ENCODE data around the gene ABTB2. TPM values are rescaled to one million over a fixed set of nuclear protein-coding genes. Genes with fewer than 3 reads are reported as not detected.
A peak's percentile ranks its signal among the peaks of the same experiment; 100 is the strongest.

ABTB2 gene
- total and polyA plus RNA-seq, 2 donors (not counting 1 experiment from before 2014, with no cell fraction given): 1.0 to 5.8 TPM

GRCh38 chr11:34317036-34317360, 40.8 kb downstream of the ABTB2 start:
- Histone ChIP-seq H3K36me3 (ENCODE audit: control insufficient read depth, insufficient read depth, low read length) (no peaks in the 10 kb centered on the region), H3K4me1 (ENCODE audit: control insufficient read depth, extremely low read depth, insufficient read depth, low read length) (no peaks in the 10 kb centered on the region), H4K20me1 (ENCODE audit: control insufficient read depth, extremely low read depth, insufficient read depth, low read length) (no peaks in the 10 kb centered on the region), H3K9me3 (ENCODE audit: control insufficient read depth, insufficient read depth, low read depth, low read length) (no peaks in the 10 kb centered on the region), H3K4me3 (replicated peaks in 1 of 4; ENCODE audit: control extremely low read depth in 1 of 4, insufficient read depth in 1 of 4, low read depth in 3 of 4, low read length in 4 of 4) (no peak overlapping the region), H3K79me2 (ENCODE audit: control insufficient read depth, insufficient read depth, low read length) (no peaks in the 10 kb centered on the region), H3K27me3 (ENCODE audit: control insufficient read depth, insufficient read depth, low read length) (no peaks in the 10 kb centered on the region), H3K27ac (ENCODE audit: insufficient read depth, low read length) (no peak overlapping the region), H2AFZ (ENCODE audit: low read length) (no peak overlapping the region), H3K4me2 (ENCODE audit: extremely low read depth, insufficient read depth, low read length) (no peak overlapping the region), H3K9ac (ENCODE audit: insufficient read depth, low read length) (no peak overlapping the region)
- DNase-seq (ENCODE audit: low read depth in 2 of 2): no peak
- TF ChIP-seq EZH2 (IDR thresholded peaks at IDR 0.05; ENCODE audit: low read length, missing control alignments): no peak
- no peak for TF ChIP-seq CTCF (conservative IDR thresholded peaks at IDR 0.05 in 1 of 2, IDR thresholded peaks at IDR 0.05 in 1 of 2; ENCODE audit: low read depth in 1 of 2, low read length in 2 of 2)

- Histone ChIP-seq H3K9ac (ENCODE audit: insufficient read depth, low read length) (no peak overlapping the region), H3K36me3 (ENCODE audit: control insufficient read depth, insufficient read depth, low read length) (no peaks in the 10 kb centered on the region), H2AFZ (ENCODE audit: low read length) (no peak overlapping the region), H3K4me3 (replicated peaks in 1 of 4; ENCODE audit: control extremely low read depth in 1 of 4, insufficient read depth in 1 of 4, low read depth in 3 of 4, low read length in 4 of 4) (no peak overlapping the region), H3K27me3 (ENCODE audit: control insufficient read depth, insufficient read depth, low read length) (no peaks in the 10 kb centered on the region), H3K4me1 (ENCODE audit: control insufficient read depth, extremely low read depth, insufficient read depth, low read length) (no peaks in the 10 kb centered on the region), H4K20me1 (ENCODE audit: control insufficient read depth, extremely low read depth, insufficient read depth, low read length) (no peaks in the 10 kb centered on the region), H3K79me2 (ENCODE audit: control insufficient read depth, insufficient read depth, low read length) (no peaks in the 10 kb centered on the region), H3K9me3 (ENCODE audit: control insufficient read depth, insufficient read depth, low read depth, low read length) (no peaks in the 10 kb centered on the region), H3K4me2 (ENCODE audit: extremely low read depth, insufficient read depth, low read length) (no peak overlapping the region), H3K27ac (ENCODE audit: insufficient read depth, low read length) (no peak overlapping the region)
- no peak for TF ChIP-seq CTCF (conservative IDR thresholded peaks at IDR 0.05 in 1 of 2, IDR thresholded peaks at IDR 0.05 in 1 of 2; ENCODE audit: low read depth in 1 of 2, low read length in 2 of 2)
- no peak for TF ChIP-seq EZH2 (IDR thresholded peaks at IDR 0.05; ENCODE audit: low read length, missing control alignments)
- peak in 1 of 2 donors; percentile 28 for DNase-seq (ENCODE audit: low read depth in 2 of 2)
Observed at GRCh38 chr11:34316347-34317035, 41.3 kb downstream of the ABTB2 start.

GRCh38 chr11:34315394-34315793, 42.4 kb downstream of the ABTB2 start:
- no peaks in the 10 kb centered on the region for H3K27me3 ChIP-seq (ENCODE audit: control insufficient read depth, insufficient read depth, low read length)
- no peak overlapping the region for H2AFZ ChIP-seq (ENCODE audit: low read length)
- H3K4me1 ChIP-seq (ENCODE audit: control insufficient read depth, extremely low read depth, insufficient read depth, low read length): no peaks in the 10 kb centered on the region
- DNase-seq (ENCODE audit: low read depth in 2 of 2): no peak
- TF ChIP-seq CTCF (conservative IDR thresholded peaks at IDR 0.05 in 1 of 2, IDR thresholded peaks at IDR 0.05 in 1 of 2; ENCODE audit: low read depth in 1 of 2, low read length in 2 of 2): no peak
- no peak for TF ChIP-seq EZH2 (IDR thresholded peaks at IDR 0.05; ENCODE audit: low read length, missing control alignments)
- no peak overlapping the region for H3K27ac ChIP-seq (ENCODE audit: insufficient read depth, low read length)
- H3K4me3 ChIP-seq (replicated peaks in 1 of 4; ENCODE audit: control extremely low read depth in 1 of 4, insufficient read depth in 1 of 4, low read depth in 3 of 4, low read length in 4 of 4): no peak overlapping the region
- H3K4me2 ChIP-seq (ENCODE audit: extremely low read depth, insufficient read depth, low read length): no peak overlapping the region
- H3K9ac ChIP-seq (ENCODE audit: insufficient read depth, low read length): no peak overlapping the region
- H3K79me2 ChIP-seq (ENCODE audit: control insufficient read depth, insufficient read depth, low read length): no peaks in the 10 kb centered on the region
- no peaks in the 10 kb centered on the region for H4K20me1 ChIP-seq (ENCODE audit: control insufficient read depth, extremely low read depth, insufficient read depth, low read length)
- no peaks in the 10 kb centered on the region for H3K9me3 ChIP-seq (ENCODE audit: control insufficient read depth, insufficient read depth, low read depth, low read length)
- H3K36me3 ChIP-seq (ENCODE audit: control insufficient read depth, insufficient read depth, low read length): no peaks in the 10 kb centered on the region
